Lung (tissue), 12 donors: ENCODE results near the gene FBLN5. TPM values are rescaled to one million over a fixed set of nuclear protein-coding genes. Genes with fewer than 3 reads are reported as not detected.

ENCODE experiments used
- ATAC-seq: fragments of 200-7000 bp; cut with Tn5 transposase; one replicate; pipeline ENCODE4 v1.9.1; 2020; ENCODE audit warnings: moderate number of reproducible peaks; ENCODE audit not compliant: insufficient read depth, low FRiP score
- DNase-seq, 3 donors: peaks; one replicate each; pipeline ENCODE4 v3.0.0-alpha.2; 2013 to 2017
- H3K27ac ChIP-seq, 2 donors: one replicate each; pipeline ENCODE4 v1.5.1; 2013; ENCODE audit warnings: mild to moderate bottlenecking in 2 of 2, moderate library complexity in 2 of 2, control low read depth in 1 of 2, inconsistent platforms in 1 of 2, low read depth in 1 of 2, low read length in 1 of 2
- H3K27me3 ChIP-seq, 3 donors: one replicate each; pipeline ENCODE4 v1.5.1; 2013; ENCODE audit warnings: low read length in 2 of 3; ENCODE audit not compliant: control insufficient read depth in 3 of 3, insufficient read depth in 3 of 3
- H3K36me3 ChIP-seq, 4 donors: one replicate each; pipeline ENCODE4 v1.5.1; 2013; ENCODE audit warnings: low read length in 4 of 4, mild to moderate bottlenecking in 1 of 4, moderate library complexity in 1 of 4; ENCODE audit not compliant: control insufficient read depth in 4 of 4, insufficient read depth in 4 of 4
- H3K4me1 ChIP-seq, 5 donors: one replicate each; pipeline ENCODE4 v1.5.1; 2013; ENCODE audit warnings: low read length in 5 of 5, mild to moderate bottlenecking in 2 of 5, moderate library complexity in 1 of 5; ENCODE audit not compliant: control insufficient read depth in 5 of 5, insufficient read depth in 5 of 5
- H3K4me3 ChIP-seq: one replicate; pipeline ENCODE4 v1.5.1; 2013; ENCODE audit warnings: mild to moderate bottlenecking, control low read depth, moderate library complexity
- H3K9ac ChIP-seq, 2 donors: one replicate each; pipeline ENCODE4 v1.5.1; 2013; ENCODE audit warnings: low read length in 2 of 2, control low read depth in 1 of 2; ENCODE audit not compliant: insufficient read depth in 1 of 2
- H3K9me3 ChIP-seq, 4 donors: one replicate each; pipeline ENCODE4 v1.5.1; 2013; ENCODE audit warnings: low read length in 3 of 4, mild to moderate bottlenecking in 1 of 4, moderate library complexity in 1 of 4; ENCODE audit not compliant: control insufficient read depth in 4 of 4, insufficient read depth in 3 of 4
- WGBS, 2 donors: extraction: QIAGEN DNeasy Blood & Tissue Kit; methylation state at CpG; one replicate each; pipeline ENCODE4 v1.1.7; 2013; 5-methylcytosine and 5-hydroxymethylcytosine counted together
- polyA plus RNA-seq, 2 donors: library from polyadenylated mRNA; stranded (reverse); fragments of 200-250 nt; gene quantifications; one replicate each; pipeline ENCODE4 v1.2.1, GENCODE V29; 2013
- total RNA-seq, 2 donors: library from RNA; depleted of rRNA in 1 of 2; stranded (reverse); fragments of >200 nt in 1 of 2; gene quantifications; one replicate each; pipeline ENCODE4 v1.2.1, GENCODE V29; 2014 to 2021
- TF ChIP-seq, protein P1 (sequence below): IDR thresholded peaks from 2 replicates; pipeline ENCODE4 v1.5.1; 2012; ENCODE audit warnings: mild to moderate bottlenecking; ENCODE audit errors: control extremely low read depth, extremely low read depth
- donor health status: control.
- donor health status: control.
- donor health status: Bipolar disorder and iron deficiency.
- donor health status: healthy.
- donor health status: DM: yes; HTN: yes; CAD: no.

FBLN5 gene
- total and polyA plus RNA-seq, 4 donors, result 43.1 to 83.0 (median 72.0) TPM

- H3K27ac ChIP-seq, result no peak overlapping the region
- H3K9ac ChIP-seq, result peak overlapping the region in 1 of 2 donors; percentile 32
- H3K4me1 ChIP-seq, result peaks cover 0 to 8% (median 0%) of the 10 kb centered on the region in 5 donors
- no peaks in the 10 kb centered on the region for H3K27me3 ChIP-seq
- 51 to 54% methylated on average over 2 of the region's 2 CpGs for WGBS, 2 donors
- peaks cover 0 to 21% (median 7%) of the 10 kb centered on the region in 4 donors for H3K36me3 ChIP-seq
- H3K4me3 ChIP-seq, result no peak overlapping the region
- DNase-seq (no peak), ATAC-seq (no peak)
- TF ChIP-seq, protein P1, sequence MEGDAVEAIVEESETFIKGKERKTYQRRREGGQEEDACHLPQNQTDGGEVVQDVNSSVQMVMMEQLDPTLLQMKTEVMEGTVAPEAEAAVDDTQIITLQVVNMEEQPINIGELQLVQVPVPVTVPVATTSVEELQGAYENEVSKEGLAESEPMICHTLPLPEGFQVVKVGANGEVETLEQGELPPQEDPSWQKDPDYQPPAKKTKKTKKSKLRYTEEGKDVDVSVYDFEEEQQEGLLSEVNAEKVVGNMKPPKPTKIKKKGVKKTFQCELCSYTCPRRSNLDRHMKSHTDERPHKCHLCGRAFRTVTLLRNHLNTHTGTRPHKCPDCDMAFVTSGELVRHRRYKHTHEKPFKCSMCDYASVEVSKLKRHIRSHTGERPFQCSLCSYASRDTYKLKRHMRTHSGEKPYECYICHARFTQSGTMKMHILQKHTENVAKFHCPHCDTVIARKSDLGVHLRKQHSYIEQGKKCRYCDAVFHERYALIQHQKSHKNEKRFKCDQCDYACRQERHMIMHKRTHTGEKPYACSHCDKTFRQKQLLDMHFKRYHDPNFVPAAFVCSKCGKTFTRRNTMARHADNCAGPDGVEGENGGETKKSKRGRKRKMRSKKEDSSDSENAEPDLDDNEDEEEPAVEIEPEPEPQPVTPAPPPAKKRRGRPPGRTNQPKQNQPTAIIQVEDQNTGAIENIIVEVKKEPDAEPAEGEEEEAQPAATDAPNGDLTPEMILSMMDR, result no peak
- peaks cover 0 to 4% (median 0%) of the 10 kb centered on the region in 4 donors for H3K9me3 ChIP-seq
Observed at GRCh38 chr14:91866061-91866460, 81.4 kb downstream of the FBLN5 start.

GRCh38 chr14:91862417-91862816 is 85.1 kb downstream of the FBLN5 start:
- ATAC-seq, result no peak
- TF ChIP-seq, protein P1, result no peak
- H3K4me3 ChIP-seq, result no peak overlapping the region
- H3K4me1 ChIP-seq, result peaks cover 0 to under 1% (median 0%) of the 10 kb centered on the region in 5 donors
- 67 to 71% methylated on average over 4 of the region's 4 CpGs for WGBS, 2 donors
- no peaks in the 10 kb centered on the region for H3K27me3 ChIP-seq
- no peaks in the 10 kb centered on the region for H3K9me3 ChIP-seq
- no peak overlapping the region for H3K27ac ChIP-seq
- no peak overlapping the region for H3K9ac ChIP-seq
- no peak for DNase-seq
- peaks cover 0 to 4% (median 0%) of the 10 kb centered on the region in 4 donors for H3K36me3 ChIP-seq

- Histone ChIP-seq H3K9me3 (no peaks in the 10 kb centered on the region), H3K4me1 (no peaks in the 10 kb centered on the region), H3K27ac (no peak overlapping the region), H3K4me3 (no peak overlapping the region), H3K27me3 (no peaks in the 10 kb centered on the region), H3K9ac (no peak overlapping the region), H3K36me3 (no peaks in the 10 kb centered on the region)
- ATAC-seq, result no peak
- TF ChIP-seq, protein P1, result no peak
- DNase-seq, result no peak
- WGBS, 2 donors, result 70 to 84% methylated on average over 2 of the region's 2 CpGs
Observed at GRCh38 chr14:91861091-91861490, 86.4 kb downstream of the FBLN5 start.

- DNase-seq (no peak), ATAC-seq (no peak)
- Histone ChIP-seq H3K9ac (no peak overlapping the region), H3K27me3 (no peaks in the 10 kb centered on the region), H3K4me3 (no peak overlapping the region), H3K27ac (no peak overlapping the region), H3K9me3 (no peaks in the 10 kb centered on the region), H3K36me3 (no peaks in the 10 kb centered on the region), H3K4me1 (no peaks in the 10 kb centered on the region)
- TF ChIP-seq, protein P1, result no peak
Observed at GRCh38 chr14:91860238-91860637, 87.3 kb downstream of the FBLN5 start.
